Endodermal cell (in vitro differentiated cells): ENCODE results near the gene VWA8. TPM values are rescaled to one million over a fixed set of nuclear protein-coding genes. Genes with fewer than 3 reads are reported as not detected.

Source experiments
- DNase-seq: peaks from one replicate; pipeline ENCODE4 v3.0.0-alpha.2; 2017
- H3K27ac ChIP-seq: 2 replicates; pipeline ENCODE4 v1.5.1; 2013; ENCODE audit warnings: mild to moderate bottlenecking, low read depth, low read length, moderate library complexity
- H3K27me3 ChIP-seq: 2 replicates; pipeline ENCODE4 v1.6.1; 2013; ENCODE audit warnings: mild to moderate bottlenecking, low read length, moderate library complexity; ENCODE audit not compliant: insufficient read depth, control insufficient read depth, poor library complexity, severe bottlenecking
- H3K36me3 ChIP-seq: 2 replicates; pipeline ENCODE4 v1.7.0; 2013; ENCODE audit warnings: mild to moderate bottlenecking, low read length, moderate library complexity; ENCODE audit not compliant: control insufficient read depth, insufficient read depth
- H3K4me1 ChIP-seq: one replicate; pipeline ENCODE4 v1.7.0; 2013; ENCODE audit warnings: low read length; ENCODE audit not compliant: control insufficient read depth, insufficient read depth
- H3K4me3 ChIP-seq: 2 replicates; pipeline ENCODE4 v1.5.1; 2013; ENCODE audit warnings: mild to moderate bottlenecking, low read length, moderate library complexity
- H3K9ac ChIP-seq: 2 replicates; pipeline ENCODE4 v1.6.1; 2013; ENCODE audit warnings: mild to moderate bottlenecking, low read length, moderate library complexity; ENCODE audit not compliant: poor library complexity, severe bottlenecking; ENCODE audit errors: extremely low read depth
- H3K9me3 ChIP-seq: 2 replicates; pipeline ENCODE4 v1.6.1; 2013; ENCODE audit warnings: mild to moderate bottlenecking, low read length, moderate library complexity; ENCODE audit not compliant: control insufficient read depth
- H3K27ac Mint-ChIP-seq: 2 replicates; pipeline ENCODE4 v1.8.0; 2020; ENCODE audit warnings: mixed read lengths
- H3K27me3 Mint-ChIP-seq: 2 replicates; pipeline ENCODE4 v1.8.0; 2021; ENCODE audit warnings: mild to moderate bottlenecking, mixed read lengths; ENCODE audit not compliant: insufficient read depth
- H3K36me3 Mint-ChIP-seq: 2 replicates; pipeline ENCODE4 v1.8.0; 2020; ENCODE audit warnings: low read depth, mixed read lengths
- H3K4me1 Mint-ChIP-seq: 2 replicates; pipeline ENCODE4 v1.8.0; 2020; ENCODE audit warnings: mixed read lengths
- H3K4me3 Mint-ChIP-seq: 2 replicates; pipeline ENCODE4 v1.8.0; 2020; ENCODE audit warnings: mild to moderate bottlenecking, moderate library complexity, mixed read lengths
- H3K9me3 Mint-ChIP-seq: 2 replicates; pipeline ENCODE4 v1.8.0; 2020; ENCODE audit warnings: mild to moderate bottlenecking, mixed read lengths
- CTCF ChIP-seq: fragments of 200-600 bp; sonication (generic); conservative IDR thresholded peaks from 2 replicates; pipeline ENCODE4 v1.5.0; 2021; ENCODE audit warnings: antibody characterized with exemption, mild to moderate bottlenecking
- WGBS, 2 experiments: methylation state at CpG; one replicate each; pipeline versions ENCODE4 v1.1.5 to v1.1.7; 2013; ENCODE audit warnings: missing lambda C conversion rate in 2 of 2, mixed read lengths in 1 of 2; ENCODE audit not compliant: insufficient coverage in 1 of 2, insufficient read length in 1 of 2; 5-methylcytosine and 5-hydroxymethylcytosine counted together
- total RNA-seq, 2 donors: library from RNA; stranded (reverse); fragmentation: NEBNext Ultra II Directional in 1 of 2; extraction: Animal tissue kit (Norgen Biotek cat#: 25700) in 1 of 2; gene quantifications; 2 replicates in 1 of 2; 3 replicates in 1 of 2; pipeline ENCODE4 v1.2.1, GENCODE V29; 2021

The VWA8 gene
- total RNA-seq, 2 donors from 2014 or later, result 24.6 to 25.6 TPM

DNA sequence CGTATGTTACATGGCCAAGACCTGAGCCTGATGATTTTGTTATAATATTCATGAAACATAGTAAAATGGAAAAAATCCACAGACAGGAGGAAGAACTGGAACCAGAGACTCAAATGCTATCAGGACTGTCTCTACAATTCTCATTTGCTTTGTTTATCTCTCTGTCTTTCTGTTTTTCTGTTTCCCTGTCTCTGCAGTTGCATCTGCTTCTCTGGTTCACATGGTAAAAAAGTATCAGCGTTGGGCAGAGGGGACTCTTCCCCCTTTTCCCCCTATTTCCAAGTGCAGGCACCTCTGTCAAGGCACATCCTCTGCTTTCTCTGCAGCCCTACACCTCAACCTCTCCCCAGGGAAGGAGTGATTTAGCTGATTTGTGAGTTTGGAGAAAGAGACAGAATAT, 41.2 kb upstream of the VWA8 start:
- no peak overlapping the region for H3K4me3 Mint-ChIP-seq
- Histone ChIP-seq H3K36me3 (no peaks in the 10 kb centered on the region), H3K27me3 (no peaks in the 10 kb centered on the region), H3K9ac (no peak overlapping the region), H3K27ac (no peak overlapping the region), H3K4me1 (no peaks in the 10 kb centered on the region), H3K4me3 (no peak overlapping the region), H3K9me3 (no peaks in the 10 kb centered on the region)
- DNase-seq, result no peak
- H3K27ac Mint-ChIP-seq, result no peak overlapping the region
- 75 to 100% methylated on average over 2 of the region's 2 CpGs for WGBS, 2 experiments
- no peaks in the 10 kb centered on the region for H3K27me3 Mint-ChIP-seq
- TF ChIP-seq CTCF, result no peak
- H3K4me1 Mint-ChIP-seq, result peaks cover 9% of the 10 kb centered on the region
- no peaks in the 10 kb centered on the region for H3K9me3 Mint-ChIP-seq
- H3K36me3 Mint-ChIP-seq, result no peaks in the 10 kb centered on the region

DNA sequence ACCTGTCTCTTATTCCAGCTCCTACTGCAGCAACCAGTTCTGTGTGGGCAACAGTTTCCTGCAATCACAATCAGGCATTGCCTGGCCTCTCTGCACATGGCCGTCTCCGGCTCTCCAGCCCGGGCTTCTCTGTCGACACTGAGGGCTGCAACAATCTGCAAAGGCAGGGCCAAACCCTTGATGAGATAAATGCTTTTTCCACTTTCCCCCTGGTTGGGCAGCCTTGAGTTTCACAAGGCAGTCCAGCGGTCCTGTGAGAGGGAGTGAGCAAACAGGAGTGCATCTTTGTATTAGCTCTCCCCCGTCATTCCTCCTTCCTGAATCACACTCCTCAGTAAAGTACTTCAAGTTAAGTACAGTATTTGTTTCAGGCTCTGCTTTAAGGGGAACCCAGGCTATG, 40.7 kb upstream of the VWA8 start:
- Mint-ChIP-seq H3K27ac (no peak overlapping the region), H3K36me3 (no peaks in the 10 kb centered on the region), H3K4me1 (peaks cover 9% of the 10 kb centered on the region), H3K9me3 (no peaks in the 10 kb centered on the region), H3K27me3 (no peaks in the 10 kb centered on the region), H3K4me3 (no peak overlapping the region)
- Histone ChIP-seq H3K9me3 (no peaks in the 10 kb centered on the region), H3K36me3 (no peaks in the 10 kb centered on the region), H3K27me3 (no peaks in the 10 kb centered on the region), H3K27ac (no peak overlapping the region), H3K4me3 (no peak overlapping the region), H3K9ac (no peak overlapping the region), H3K4me1 (no peaks in the 10 kb centered on the region)
- peak; percentile 63 for DNase-seq
- no peak for TF ChIP-seq CTCF
- WGBS, 2 experiments, result 58 to 70% methylated on average over 4 to 6 of the region's 6 CpGs

GRCh38 chr13:42000846-42001245, 39.9 kb upstream of the VWA8 start:
- H3K9ac ChIP-seq, result no peak overlapping the region
- Mint-ChIP-seq H3K27me3 (no peaks in the 10 kb centered on the region), H3K36me3 (no peaks in the 10 kb centered on the region), H3K27ac (peak overlapping the region; percentile 38), H3K9me3 (no peaks in the 10 kb centered on the region), H3K4me3 (no peak overlapping the region), H3K4me1 (peaks cover 9% of the 10 kb centered on the region)
- 64% methylated on average over 2 of the region's 2 CpGs; no CpG with 5 or more reads in 1 of the 2 experiments for WGBS, 2 experiments
- H3K9me3 ChIP-seq, result no peaks in the 10 kb centered on the region
- no peak overlapping the region for H3K27ac ChIP-seq
- no peak for DNase-seq
- TF ChIP-seq CTCF, result no peak
- no peaks in the 10 kb centered on the region for H3K36me3 ChIP-seq
- no peak overlapping the region for H3K4me3 ChIP-seq
- H3K27me3 ChIP-seq, result no peaks in the 10 kb centered on the region
- no peaks in the 10 kb centered on the region for H3K4me1 ChIP-seq
